ENCODE measurements around the gene ACACA.

GRCh38 chr17:37391146-37391545 is 15.5 kb downstream of the ACACA start:
- TF ChIP-seq ZNF565 (CRISPR knock-in tag; conservative IDR thresholded peaks at IDR 0.05; ENCODE audit: low read depth) = no peak
- TF ChIP-seq PATZ1 (CRISPR knock-in tag; IDR thresholded peaks at IDR 0.05; ENCODE audit: borderline replicate concordance) = no peak
- no peak for TF ChIP-seq ARNTL (CRISPR knock-in tag; IDR thresholded peaks at IDR 0.05; ENCODE audit: borderline replicate concordance, low read depth)
- no peak for TF ChIP-seq GLIS3 (CRISPR knock-in tag; IDR thresholded peaks at IDR 0.05)
- TF ChIP-seq SNAI2 (CRISPR knock-in tag; IDR thresholded peaks at IDR 0.05) = no peak
- no peak for TF ChIP-seq ZNF8 (CRISPR knock-in tag; IDR thresholded peaks at IDR 0.05)
- TF ChIP-seq CSRNP3 (CRISPR knock-in tag; IDR thresholded peaks at IDR 0.05) = no peak
